Measurements from ENCODE around the gene PTPRN. TPM values are rescaled to one million over a fixed set of nuclear protein-coding genes. Genes with fewer than 3 reads are reported as not detected.

Gene PTPRN
- total RNA-seq, 1 donor from 2014 or later: 0.60 TPM

GRCh38 chr2:219244789-219245147 lies 64.4 kb downstream of the PTPRN start:
- Mint-ChIP-seq H3K36me3 (peaks cover 2% of the 10 kb centered on the region), H3K4me3 (peak overlapping the region; percentile 96), H3K27ac (no peak overlapping the region), H3K4me1 (peaks cover 15% of the 10 kb centered on the region), H3K27me3 (ENCODE audit: insufficient read depth, low read depth) (no peaks in the 10 kb centered on the region), H3K9me3 (no peaks in the 10 kb centered on the region)
- Histone ChIP-seq H3K4me1 (no peaks in the 10 kb centered on the region), H4K20me1 (ENCODE audit: low read depth) (no peaks in the 10 kb centered on the region), H3F3A (ENCODE audit: low read depth) (peaks cover 12% of the 10 kb centered on the region), H3K9me3 (ENCODE audit: low read depth) (no peaks in the 10 kb centered on the region), H3K4me3 (peak overlapping the region; percentile 80), H3K27ac (peak overlapping the region; percentile 93), H2AFZ (replicated peaks) (peak overlapping the region; percentile 87), H3K79me2 (ENCODE audit: low read depth) (peaks cover 11% of the 10 kb centered on the region), H3K9ac (peak overlapping the region; percentile 100), H3K4me2 (peak overlapping the region; percentile 95), H3K27me3 (no peaks in the 10 kb centered on the region), H3K36me3 (no peaks in the 10 kb centered on the region)
- DNase-seq (ENCODE audit: low spot score): no peak
- no peak for TF ChIP-seq EZH2 (IDR thresholded peaks at IDR 0.05)
- no peak for TF ChIP-seq EZH2phosphoT487 (IDR thresholded peaks at IDR 0.05)
- no peak for TF ChIP-seq CTCF (IDR thresholded peaks at IDR 0.05)

DNA sequence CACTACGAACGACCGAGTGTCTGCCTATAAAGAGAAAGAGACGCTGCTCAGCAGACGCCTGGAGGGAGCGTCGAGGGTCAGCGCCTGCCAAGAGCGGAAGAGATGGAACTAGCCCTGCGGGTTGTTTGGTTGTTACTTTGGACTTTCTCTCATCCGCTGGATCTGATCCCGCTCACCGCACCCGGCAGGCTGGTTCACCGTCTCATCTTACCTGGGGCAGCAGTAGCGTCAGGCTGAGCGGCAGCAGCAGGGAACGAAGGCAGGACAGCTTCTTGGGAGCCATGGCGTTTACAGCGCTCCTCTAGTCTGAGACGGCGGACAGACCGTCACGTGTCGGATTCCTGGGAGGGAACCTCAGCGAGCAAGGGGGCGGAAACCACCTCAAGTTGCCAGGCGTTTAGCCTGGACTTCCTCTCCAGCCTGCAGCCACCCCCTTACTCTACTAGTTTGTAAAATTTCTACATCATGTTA lies 65.9 kb downstream of the PTPRN start:
- Mint-ChIP-seq H3K27ac (no peak overlapping the region), H3K4me3 (peak overlapping the region; percentile 73), H3K4me1 (peaks cover 15% of the 10 kb centered on the region), H3K27me3 (ENCODE audit: insufficient read depth, low read depth) (no peaks in the 10 kb centered on the region), H3K36me3 (peaks cover 3% of the 10 kb centered on the region), H3K9me3 (no peaks in the 10 kb centered on the region)
- Histone ChIP-seq H3F3A (ENCODE audit: low read depth) (peaks cover 12% of the 10 kb centered on the region), H3K4me2 (no peak overlapping the region), H4K20me1 (ENCODE audit: low read depth) (no peaks in the 10 kb centered on the region), H2AFZ (replicated peaks) (no peak overlapping the region), H3K9ac (no peak overlapping the region), H3K4me3 (no peak overlapping the region), H3K27ac (no peak overlapping the region), H3K79me2 (ENCODE audit: low read depth) (peaks cover 11% of the 10 kb centered on the region), H3K4me1 (no peaks in the 10 kb centered on the region), H3K27me3 (no peaks in the 10 kb centered on the region), H3K9me3 (ENCODE audit: low read depth) (no peaks in the 10 kb centered on the region), H3K36me3 (no peaks in the 10 kb centered on the region)
- TF ChIP-seq EZH2phosphoT487 (IDR thresholded peaks at IDR 0.05) (no peak), CTCF (IDR thresholded peaks at IDR 0.05) (no peak), EZH2 (IDR thresholded peaks at IDR 0.05) (no peak)
- no peak for DNase-seq (ENCODE audit: low spot score)

MicroRNA genes within 50 kb of the gene (microRNA counts, 767-probe panel; counts per million panel counts)
- microRNA hsa-miR-153: 460 counts per million, percentile 90 among the panel's probes with 10 or more counts

Small RNA genes lying within 50 kb of the gene (microRNA-seq; reads per million reads assigned to microRNA genes)
- gene MIR153-1: not detected

Small RNA genes lying within 50 kb of the gene (small RNA-seq; reads per million reads assigned to genes)
- gene AC053503.3 (not detected), gene MIR153-1 (not detected)

Other genes with a start within 250 kb of the PTPRN start
- gene IHH, start 248.5 kb downstream of the PTPRN start, total RNA-seq (ENCODE audit: low replicate concordance): 0.06 TPM in 1 of 2 replicates, not detected in the other
- 23.9 and 25.5 TPM in 2 replicates for gene NHEJ1, start 148.6 kb downstream of the PTPRN start, total RNA-seq (ENCODE audit: low replicate concordance)
- 0.06 and 1.4 TPM in 2 replicates for gene SLC23A3, start 139.4 kb downstream of the PTPRN start, total RNA-seq (ENCODE audit: low replicate concordance)
- 15.8 and 21.8 TPM in 2 replicates for gene CNPPD1, start 132.5 kb downstream of the PTPRN start, total RNA-seq (ENCODE audit: low replicate concordance)
- gene RETREG2, start 131.1 kb downstream of the PTPRN start, total RNA-seq (ENCODE audit: low replicate concordance): 32.9 and 53.5 TPM in 2 replicates
- 13.6 and 23.8 TPM in 2 replicates for gene ZFAND2B, start 102.6 kb downstream of the PTPRN start, total RNA-seq (ENCODE audit: low replicate concordance)
- 14.0 and 14.3 TPM in 2 replicates for gene ABCB6, start 90.4 kb downstream of the PTPRN start, total RNA-seq (ENCODE audit: low replicate concordance)
- gene ATG9A, start 79.8 kb downstream of the PTPRN start, total RNA-seq (ENCODE audit: low replicate concordance): 32.7 and 40.3 TPM in 2 replicates
- 65.9 and 76.3 TPM in 2 replicates for gene ANKZF1, start 79.6 kb downstream of the PTPRN start, total RNA-seq (ENCODE audit: low replicate concordance)
- gene GLB1L, start 64.0 kb downstream of the PTPRN start, total RNA-seq (ENCODE audit: low replicate concordance): 7.2 and 14.7 TPM in 2 replicates
- gene STK16, start 63.9 kb downstream of the PTPRN start, total RNA-seq (ENCODE audit: low replicate concordance): 19.9 and 26.8 TPM in 2 replicates
- gene TUBA4B, start 56.2 kb downstream of the PTPRN start, total RNA-seq (ENCODE audit: low replicate concordance): not detected in 2 replicates
- gene TUBA4A, start 55.5 kb downstream of the PTPRN start, total RNA-seq (ENCODE audit: low replicate concordance): 0.56 TPM in 1 of 2 replicates, not detected in the other
- gene DNAJB2, start 30.0 kb downstream of the PTPRN start, total RNA-seq (ENCODE audit: low replicate concordance): 35.0 and 37.0 TPM in 2 replicates
- not detected in 2 replicates for gene RESP18, start 23.3 kb upstream of the PTPRN start, total RNA-seq (ENCODE audit: low replicate concordance)
- 36.6 and 120 TPM in 2 replicates for gene DNPEP, start 78.5 kb upstream of the PTPRN start, total RNA-seq (ENCODE audit: low replicate concordance)
- 0.31 TPM in 1 of 2 replicates, not detected in the other for gene DES, start 109.0 kb upstream of the PTPRN start, total RNA-seq (ENCODE audit: low replicate concordance)
- gene SPEG, start 125.4 kb upstream of the PTPRN start, total RNA-seq (ENCODE audit: low replicate concordance): 5.6 and 18.4 TPM in 2 replicates
- gene GMPPA, start 189.5 kb upstream of the PTPRN start, total RNA-seq (ENCODE audit: low replicate concordance): 23.8 and 49.3 TPM in 2 replicates
- 0.26 and 2.4 TPM in 2 replicates for gene ASIC4, start 205.1 kb upstream of the PTPRN start, total RNA-seq (ENCODE audit: low replicate concordance)
- 6.7 and 27.7 TPM in 2 replicates for gene CHPF, start 234.4 kb upstream of the PTPRN start, total RNA-seq (ENCODE audit: low replicate concordance)
- gene TMEM198, start 234.6 kb upstream of the PTPRN start, total RNA-seq (ENCODE audit: low replicate concordance): 0.79 and 2.3 TPM in 2 replicates

All from neural progenitor cell (in vitro differentiated cells).